ENCODE results near the gene DDX3X.
A peak's percentile ranks its signal among the peaks of the same experiment; 100 is the strongest.
"Not testable (repeated sequence)": the region's sequence is repeated elsewhere in the genome, so short reads cannot be mapped to it uniquely, and the experiment has no call there.

The DDX3X gene

GRCh38 chrX:41339148-41339547, 5.2 kb downstream of the DDX3X start:
- Histone ChIP-seq H3K9ac (ENCODE audit: low read depth, low read length) (no peak overlapping the region), H3K4me1 (ENCODE audit: control insufficient read depth, insufficient read depth, low read length) (peaks cover 3% of the 10 kb centered on the region; the same call in 1 of the 2 replicates), H3K9me3 (ENCODE audit: control insufficient read depth, insufficient read depth, low read length) (no peaks in the 10 kb centered on the region), H3K27me3 (ENCODE audit: control insufficient read depth, insufficient read depth, low read length) (no peaks in the 10 kb centered on the region), H3K27ac (ENCODE audit: low read depth, low read length) (no peak overlapping the region), H3K36me3 (ENCODE audit: control insufficient read depth, insufficient read depth, low read length) (peaks cover 66% of the 10 kb centered on the region), H3K4me3 (ENCODE audit: low read depth, low read length) (no peak overlapping the region)

DNA sequence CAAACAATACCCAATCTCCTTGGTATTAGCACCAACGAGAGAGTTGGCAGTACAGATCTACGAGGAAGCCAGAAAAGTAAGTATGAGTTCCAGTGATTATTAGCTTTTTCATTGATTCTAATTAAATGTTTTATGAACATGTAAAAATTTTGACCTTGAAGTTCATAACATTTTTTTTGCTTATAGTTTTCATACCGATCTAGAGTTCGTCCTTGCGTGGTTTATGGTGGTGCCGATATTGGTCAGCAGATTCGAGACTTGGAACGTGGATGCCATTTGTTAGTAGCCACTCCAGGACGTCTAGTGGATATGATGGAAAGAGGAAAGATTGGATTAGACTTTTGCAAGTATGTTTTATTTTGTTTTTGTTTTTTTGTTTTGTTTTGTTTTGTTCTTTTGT, 10.1 kb downstream of the DDX3X start:
- no peaks in the 10 kb centered on the region for H3K9me3 ChIP-seq (ENCODE audit: control insufficient read depth, insufficient read depth, low read length)
- H3K36me3 ChIP-seq (ENCODE audit: control insufficient read depth, insufficient read depth, low read length) = peaks cover 94% of the 10 kb centered on the region

GRCh38 chrX:41347186-41347585, 13.2 kb downstream of the DDX3X start:
- Histone ChIP-seq H3K27me3 (ENCODE audit: control insufficient read depth, insufficient read depth, low read length) (no peaks in the 10 kb centered on the region), H3K9me3 (ENCODE audit: control insufficient read depth, insufficient read depth, low read length) (no peaks in the 10 kb centered on the region), H3K9ac (ENCODE audit: low read depth, low read length) (no peak overlapping the region), H3K36me3 (ENCODE audit: control insufficient read depth, insufficient read depth, low read length) (peaks cover 75% of the 10 kb centered on the region), H3K4me1 (ENCODE audit: control insufficient read depth, insufficient read depth, low read length) (no peaks in the 10 kb centered on the region), H3K4me3 (ENCODE audit: low read depth, low read length) (no peak overlapping the region), H3K27ac (ENCODE audit: low read depth, low read length) (no peak overlapping the region)

More for the DNA sequence above, 10.1 kb downstream of the DDX3X start:
- Histone ChIP-seq H3K9ac (ENCODE audit: low read depth, low read length) (no peak overlapping the region), H3K27ac (ENCODE audit: low read depth, low read length) (no peak overlapping the region), H3K4me3 (ENCODE audit: low read depth, low read length) (no peak overlapping the region), H3K27me3 (ENCODE audit: control insufficient read depth, insufficient read depth, low read length) (no peaks in the 10 kb centered on the region), H3K4me1 (ENCODE audit: control insufficient read depth, insufficient read depth, low read length) (no peaks in the 10 kb centered on the region)

- H3K4me3 ChIP-seq (ENCODE audit: low read depth, low read length) = no peak overlapping the region
- H3K36me3 ChIP-seq (ENCODE audit: control insufficient read depth, insufficient read depth, low read length) = peaks cover 62% of the 10 kb centered on the region
- H3K9ac ChIP-seq (ENCODE audit: low read depth, low read length) = no peak overlapping the region
- H3K27ac ChIP-seq (ENCODE audit: low read depth, low read length) = no peak overlapping the region
- no peaks in the 10 kb centered on the region for H3K27me3 ChIP-seq (ENCODE audit: control insufficient read depth, insufficient read depth, low read length)
- no peaks in the 10 kb centered on the region for H3K9me3 ChIP-seq (ENCODE audit: control insufficient read depth, insufficient read depth, low read length)
- H3K4me1 ChIP-seq (ENCODE audit: control insufficient read depth, insufficient read depth, low read length) = no peaks in the 10 kb centered on the region
These were observed 14.6 kb downstream of the DDX3X start for GRCh38 chrX:41348551-41348950.

GRCh38 chrX:41350150-41350975, 16.4 kb downstream of the DDX3X start:
- H3K27ac ChIP-seq (ENCODE audit: low read depth, low read length) = no peak overlapping the region
- no peak overlapping the region for H3K9ac ChIP-seq (ENCODE audit: low read depth, low read length)
- no peak overlapping the region for H3K4me3 ChIP-seq (ENCODE audit: low read depth, low read length)
- H3K4me1 ChIP-seq (ENCODE audit: control insufficient read depth, insufficient read depth, low read length) = no peaks in the 10 kb centered on the region
- no peaks in the 10 kb centered on the region for H3K9me3 ChIP-seq (ENCODE audit: control insufficient read depth, insufficient read depth, low read length)
- no peaks in the 10 kb centered on the region for H3K27me3 ChIP-seq (ENCODE audit: control insufficient read depth, insufficient read depth, low read length)
- peaks cover 46% of the 10 kb centered on the region for H3K36me3 ChIP-seq (ENCODE audit: control insufficient read depth, insufficient read depth, low read length)

DNA sequence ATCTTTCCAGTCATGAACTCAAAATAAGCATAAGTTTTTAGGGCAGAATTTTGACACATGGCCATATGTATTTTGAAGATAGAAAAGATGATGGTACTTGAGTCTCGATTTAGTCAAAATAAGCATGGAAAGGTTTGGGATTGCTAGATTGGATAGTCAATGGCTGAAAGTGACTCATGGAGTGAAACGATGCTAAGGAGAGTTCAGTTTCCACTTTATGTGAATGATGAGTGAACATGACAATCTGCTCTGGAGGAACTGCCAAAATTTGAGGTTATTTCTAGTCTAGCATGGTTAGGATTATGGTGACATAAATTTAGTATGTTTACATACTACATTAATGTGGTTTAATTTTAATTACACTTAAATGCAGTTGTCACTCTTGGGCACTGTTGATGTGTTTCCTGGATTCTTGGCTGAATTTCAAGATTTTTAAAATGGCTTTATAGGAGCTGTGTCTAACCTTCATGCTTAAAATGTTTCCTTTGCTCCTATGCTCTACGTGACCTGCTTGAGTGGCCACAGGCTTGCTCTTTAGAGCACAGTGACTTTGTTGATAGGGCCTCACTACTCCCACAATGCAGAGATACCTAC, 17.1 kb downstream of the DDX3X start:
- H3K4me1 ChIP-seq (ENCODE audit: control insufficient read depth, insufficient read depth, low read length) = no peaks in the 10 kb centered on the region

GRCh38 chrX:41351923-41352322, 18.0 kb downstream of the DDX3X start:
- Histone ChIP-seq H3K4me1 (ENCODE audit: control insufficient read depth, insufficient read depth, low read length) (no peaks in the 10 kb centered on the region), H3K36me3 (ENCODE audit: control insufficient read depth, insufficient read depth, low read length) (peaks cover 30% of the 10 kb centered on the region), H3K9me3 (ENCODE audit: control insufficient read depth, insufficient read depth, low read length) (no peaks in the 10 kb centered on the region), H3K27ac (ENCODE audit: low read depth, low read length) (no peak overlapping the region), H3K27me3 (ENCODE audit: control insufficient read depth, insufficient read depth, low read length) (no peaks in the 10 kb centered on the region), H3K4me3 (ENCODE audit: low read depth, low read length) (no peak overlapping the region), H3K9ac (ENCODE audit: low read depth, low read length) (no peak overlapping the region)

More for the DNA sequence above, 17.1 kb downstream of the DDX3X start:
- Histone ChIP-seq H3K9ac (ENCODE audit: low read depth, low read length) (no peak overlapping the region), H3K4me3 (ENCODE audit: low read depth, low read length) (no peak overlapping the region), H3K9me3 (ENCODE audit: control insufficient read depth, insufficient read depth, low read length) (no peaks in the 10 kb centered on the region), H3K36me3 (ENCODE audit: control insufficient read depth, insufficient read depth, low read length) (peaks cover 39% of the 10 kb centered on the region), H3K27me3 (ENCODE audit: control insufficient read depth, insufficient read depth, low read length) (no peaks in the 10 kb centered on the region), H3K27ac (ENCODE audit: low read depth, low read length) (peak overlapping the region; percentile 27)

GRCh38 chrX:41352329-41352838, 18.4 kb downstream of the DDX3X start:
- Histone ChIP-seq H3K36me3 (ENCODE audit: control insufficient read depth, insufficient read depth, low read length) (peaks cover 26% of the 10 kb centered on the region), H3K27me3 (ENCODE audit: control insufficient read depth, insufficient read depth, low read length) (no peaks in the 10 kb centered on the region), H3K9me3 (ENCODE audit: control insufficient read depth, insufficient read depth, low read length) (no peaks in the 10 kb centered on the region), H3K9ac (ENCODE audit: low read depth, low read length) (no peak overlapping the region), H3K4me3 (ENCODE audit: low read depth, low read length) (no peak overlapping the region), H3K27ac (ENCODE audit: low read depth, low read length) (no peak overlapping the region), H3K4me1 (ENCODE audit: control insufficient read depth, insufficient read depth, low read length) (no peaks in the 10 kb centered on the region)

GRCh38 chrX:41353985-41354384, 20.0 kb downstream of the DDX3X start:
- Histone ChIP-seq H3K27ac (ENCODE audit: low read depth, low read length) (no peak overlapping the region), H3K4me3 (ENCODE audit: low read depth, low read length) (no peak overlapping the region), H3K36me3 (ENCODE audit: control insufficient read depth, insufficient read depth, low read length) (peaks cover 11% of the 10 kb centered on the region; the same call in 1 of the 2 replicates), H3K4me1 (ENCODE audit: control insufficient read depth, insufficient read depth, low read length) (no peaks in the 10 kb centered on the region), H3K9me3 (ENCODE audit: control insufficient read depth, insufficient read depth, low read length) (no peaks in the 10 kb centered on the region), H3K27me3 (ENCODE audit: control insufficient read depth, insufficient read depth, low read length) (no peaks in the 10 kb centered on the region), H3K9ac (ENCODE audit: low read depth, low read length) (no peak overlapping the region)

- no peaks in the 10 kb centered on the region for H3K4me1 ChIP-seq (ENCODE audit: control insufficient read depth, insufficient read depth, low read length)
- no peaks in the 10 kb centered on the region for H3K36me3 ChIP-seq (ENCODE audit: control insufficient read depth, insufficient read depth, low read length)
- H3K4me3 ChIP-seq (ENCODE audit: low read depth, low read length) = no peak overlapping the region
- no peak overlapping the region for H3K27ac ChIP-seq (ENCODE audit: low read depth, low read length)
- H3K27me3 ChIP-seq (ENCODE audit: control insufficient read depth, insufficient read depth, low read length) = no peaks in the 10 kb centered on the region
- 0 out of 2 replicates have a peak, but pooled peaks cover 7% of the 10 kb centered on the region for H3K9me3 ChIP-seq (ENCODE audit: control insufficient read depth, insufficient read depth, low read length)
- H3K9ac ChIP-seq (ENCODE audit: low read depth, low read length) = no peak overlapping the region
These were observed 35.2 kb downstream of the DDX3X start for GRCh38 chrX:41369152-41369551.

- H3K27me3 ChIP-seq (ENCODE audit: control insufficient read depth, insufficient read depth, low read length); H3K27ac ChIP-seq (ENCODE audit: low read depth, low read length); H3K4me1 ChIP-seq (ENCODE audit: control insufficient read depth, insufficient read depth, low read length); H3K36me3 ChIP-seq (ENCODE audit: control insufficient read depth, insufficient read depth, low read length); H3K4me3 ChIP-seq (ENCODE audit: low read depth, low read length); H3K9me3 ChIP-seq (ENCODE audit: control insufficient read depth, insufficient read depth, low read length); H3K9ac ChIP-seq (ENCODE audit: low read depth, low read length): not testable (repeated sequence)
These were observed 37.6 kb downstream of the DDX3X start for GRCh38 chrX:41371575-41371974.

Measured in HUES48 (cell line).